BJ (cell line): Measurements from ENCODE around the gene CPLX3. TPM values are rescaled to one million over a fixed set of nuclear protein-coding genes. Genes with fewer than 3 reads are reported as not detected.

Source experiments
- CTCF ChIA-PET: fragments of 350-600 bp; formaldehyde crosslinking; extraction: SDS; loops from one replicate; lab custom pipeline; 2021; ENCODE audit warnings: antibody characterized with exemption, inconsistent platforms; lab: Yijun Ruan, JAX
- POLR2A ChIA-PET: fragments of 300-600 bp; sonication (Branson Sonifier 250); formaldehyde crosslinking; extraction: SDS; loops from one replicate; lab custom pipeline; 2021; ENCODE audit warnings: antibody characterized with exemption; lab: Charles Lee
- DNase-seq: peaks from one replicate; pipeline ENCODE4 v3.0.0-alpha.2; 2011; ENCODE audit warnings: low read depth
- H3K27me3 ChIP-seq: 2 replicates; pipeline ENCODE4 v1.6.0; 2011; ENCODE audit warnings: low read length; ENCODE audit not compliant: control insufficient read depth, insufficient read depth
- H3K36me3 ChIP-seq: 2 replicates; pipeline ENCODE4 v1.5.1; 2011; ENCODE audit warnings: low read length; ENCODE audit not compliant: control insufficient read depth, insufficient read depth
- H3K4me3 ChIP-seq: 2 replicates; pipeline ENCODE4 v1.5.1; 2011; ENCODE audit warnings: low read depth, mild to moderate bottlenecking, control low read depth, low read length
- CTCF ChIP-seq: IDR thresholded peaks from 2 replicates; pipeline ENCODE4 v1.5.1; 2011; ENCODE audit warnings: low read depth, mild to moderate bottlenecking, control low read depth, inconsistent platforms, low read length, moderate library complexity; ENCODE audit not compliant: insufficient read depth
- polyA plus RNA-seq: library from polyadenylated mRNA; depleted of rRNA; stranded (reverse); fragments of >200 nt; gene quantifications from 2 replicates; pipeline ENCODE4 v1.2.3, GENCODE V29; 2011

Gene CPLX3
- polyA plus RNA-seq, 1 experiment: not detected

GRCh38 chr15:74854453-74855022, 28.1 kb downstream of the CPLX3 start:
- ChIA-PET CTCF (interaction anchor here (0.9 to 2.2 kb wide), 3 partner anchors 12 to 86 kb away, joined by 3 to 6 read pairs (median 4); partner anchors contain the start of gene ULK3), POLR2A (no interaction called here)
- TF ChIP-seq CTCF: no peak
- H3K36me3 ChIP-seq: peaks cover 31% of the 10 kb centered on the region
- H3K4me3 ChIP-seq: no peak overlapping the region
- H3K27me3 ChIP-seq: no peaks in the 10 kb centered on the region
- DNase-seq: no peak

GRCh38 chr15:74855857-74856256, 29.4 kb downstream of the CPLX3 start:
- no peak for DNase-seq
- Histone ChIP-seq H3K4me3 (no peak overlapping the region), H3K27me3 (no peaks in the 10 kb centered on the region), H3K36me3 (peaks cover 25% of the 10 kb centered on the region)
- ChIA-PET POLR2A (interaction anchor here (0.6 to 0.7 kb wide), 2 partner anchors 14 to 1572 kb away, joined by 3 to 11 read pairs; no protein-coding TSS in a partner anchor), CTCF (interaction anchor here (1.2 to 1.8 kb wide), 2 partner anchors 8 to 11 kb away, joined by 3 to 4 read pairs; no protein-coding TSS in a partner anchor)
- no peak for TF ChIP-seq CTCF

- ChIA-PET POLR2A (interaction anchor here (0.7 kb wide), 1 partner anchor 13 kb away, joined by 3 read pairs; no protein-coding TSS in a partner anchor), CTCF (interaction anchor here (1.0 to 1.8 kb wide), 3 partner anchors 9 to 14 kb away, joined by 3 to 4 read pairs (median 3); no protein-coding TSS in a partner anchor)
- no peak for DNase-seq
- Histone ChIP-seq H3K27me3 (no peaks in the 10 kb centered on the region), H3K4me3 (no peak overlapping the region), H3K36me3 (peaks cover 19% of the 10 kb centered on the region)
- no peak for TF ChIP-seq CTCF
Measured at GRCh38 chr15:74856537-74856936, 30.1 kb downstream of the CPLX3 start.

GRCh38 chr15:74857082-74857655, 30.7 kb downstream of the CPLX3 start:
- CTCF ChIA-PET: interaction anchor here (1.0 kb wide), 1 partner anchor 15 kb away, joined by 3 read pairs; no protein-coding TSS in a partner anchor
- Histone ChIP-seq H3K27me3 (no peaks in the 10 kb centered on the region), H3K4me3 (no peak overlapping the region), H3K36me3 (peaks cover 13% of the 10 kb centered on the region)
- TF ChIP-seq CTCF: no peak
- POLR2A ChIA-PET: no interaction called here
- DNase-seq: no peak

GRCh38 chr15:74857671-74858368, 31.4 kb downstream of the CPLX3 start:
- no peaks in the 10 kb centered on the region for H3K27me3 ChIP-seq
- H3K36me3 ChIP-seq: peaks cover 9% of the 10 kb centered on the region
- DNase-seq: no peak
- ChIA-PET POLR2A (no interaction called here), CTCF (interaction anchor here (1.0 to 2.2 kb wide), 4 partner anchors 11 to 15 kb away, joined by 3 to 10 read pairs (median 4); no protein-coding TSS in a partner anchor)
- TF ChIP-seq CTCF: no peak
- H3K4me3 ChIP-seq: no peak overlapping the region
